ENCODE data around the gene SFSWAP. TPM values are rescaled to one million over a fixed set of nuclear protein-coding genes. Genes with fewer than 3 reads are reported as not detected.

SFSWAP gene
- total RNA-seq, 2 experiments from 2014 or later = 65.5 to 67.8 TPM

- Mint-ChIP-seq H3K27ac (peak overlapping the region; percentile 71), H3K4me3 (no peak overlapping the region), H3K9me3 (no peaks in the 10 kb centered on the region), H3K4me1 (peaks cover 14% of the 10 kb centered on the region), H3K36me3 (peaks cover 16% of the 10 kb centered on the region), H3K27me3 (no peaks in the 10 kb centered on the region)
- ATAC-seq (ENCODE audit: low read depth) = no peak
- POLR2A ChIA-PET = no interaction called here
- DNase-seq = no peak
Measured at GRCh38 chr12:131724534-131724933, 13.6 kb downstream of the SFSWAP start.

GRCh38 chr12:131725503-131725902 lies 14.6 kb downstream of the SFSWAP start:
- Mint-ChIP-seq H3K27ac (no peak overlapping the region), H3K4me3 (no peak overlapping the region), H3K9me3 (no peaks in the 10 kb centered on the region), H3K36me3 (peaks cover 18% of the 10 kb centered on the region), H3K4me1 (peaks cover 14% of the 10 kb centered on the region), H3K27me3 (no peaks in the 10 kb centered on the region)
- ATAC-seq (ENCODE audit: low read depth) = no peak
- no peak for DNase-seq
- POLR2A ChIA-PET = interaction anchor here (0.6 kb wide), 1 partner anchor 78 kb away, joined by 5 read pairs; no protein-coding TSS in a partner anchor

DNA sequence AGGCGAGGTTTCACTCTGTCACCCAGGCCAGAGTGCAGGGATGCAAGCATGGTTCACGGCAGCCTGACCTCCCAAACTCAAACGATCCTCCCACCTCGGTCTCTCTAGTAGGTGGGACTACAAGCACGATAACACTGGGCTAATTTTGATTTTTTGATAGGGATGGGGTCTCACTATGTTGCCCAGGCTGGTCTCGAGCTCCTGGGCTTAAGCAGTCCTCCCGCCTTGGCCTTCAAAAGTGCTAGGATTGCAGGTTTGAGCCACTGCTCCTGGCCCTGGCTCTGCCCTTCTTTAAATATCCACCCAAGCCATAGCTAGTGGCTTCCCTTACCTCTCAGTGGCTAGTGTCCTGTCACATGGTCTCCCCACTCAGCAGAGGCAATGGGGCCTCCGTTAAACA lies 17.8 kb downstream of the SFSWAP start:
- no peak for ATAC-seq (ENCODE audit: low read depth)
- POLR2A ChIA-PET = no interaction called here
- Mint-ChIP-seq H3K9me3 (no peaks in the 10 kb centered on the region), H3K27me3 (no peaks in the 10 kb centered on the region), H3K4me3 (no peak overlapping the region), H3K27ac (no peak overlapping the region), H3K36me3 (peaks cover 14% of the 10 kb centered on the region), H3K4me1 (peaks cover 11% of the 10 kb centered on the region)
- DNase-seq = no peak

GRCh38 chr12:131729254-131729955 lies 18.5 kb downstream of the SFSWAP start:
- peaks cover 6% of the 10 kb centered on the region for H3K4me1 Mint-ChIP-seq
- DNase-seq (no peak), ATAC-seq (ENCODE audit: low read depth) (no peak)
- H3K27me3 Mint-ChIP-seq = no peaks in the 10 kb centered on the region
- no peak overlapping the region for H3K4me3 Mint-ChIP-seq
- H3K36me3 Mint-ChIP-seq = peaks cover 14% of the 10 kb centered on the region
- H3K9me3 Mint-ChIP-seq = no peaks in the 10 kb centered on the region
- POLR2A ChIA-PET = no interaction called here
- no peak overlapping the region for H3K27ac Mint-ChIP-seq

- DNase-seq (no peak), ATAC-seq (ENCODE audit: low read depth) (no peak)
- Mint-ChIP-seq H3K36me3 (peaks cover 9% of the 10 kb centered on the region), H3K4me3 (no peak overlapping the region), H3K27ac (no peak overlapping the region), H3K9me3 (no peaks in the 10 kb centered on the region), H3K4me1 (peaks cover 2% of the 10 kb centered on the region), H3K27me3 (no peaks in the 10 kb centered on the region)
- POLR2A ChIA-PET = no interaction called here
Measured at GRCh38 chr12:131732996-131733615, 22.2 kb downstream of the SFSWAP start.

- POLR2A ChIA-PET = no interaction called here
- Mint-ChIP-seq H3K27me3 (no peaks in the 10 kb centered on the region), H3K4me3 (no peak overlapping the region), H3K36me3 (peaks cover 9% of the 10 kb centered on the region), H3K9me3 (no peaks in the 10 kb centered on the region), H3K27ac (no peak overlapping the region), H3K4me1 (peaks cover 2% of the 10 kb centered on the region)
- ATAC-seq (ENCODE audit: low read depth) (no peak), DNase-seq (no peak)
Measured at GRCh38 chr12:131733874-131734273, 23.0 kb downstream of the SFSWAP start.

GRCh38 chr12:131734336-131735152 lies 23.7 kb downstream of the SFSWAP start:
- no peaks in the 10 kb centered on the region for H3K9me3 Mint-ChIP-seq
- peaks cover 2% of the 10 kb centered on the region for H3K4me1 Mint-ChIP-seq
- DNase-seq = no peak
- no peak for ATAC-seq (ENCODE audit: low read depth)
- H3K36me3 Mint-ChIP-seq = peaks cover 9% of the 10 kb centered on the region
- POLR2A ChIA-PET = no interaction called here
- no peak overlapping the region for H3K4me3 Mint-ChIP-seq
- H3K27me3 Mint-ChIP-seq = no peaks in the 10 kb centered on the region
- H3K27ac Mint-ChIP-seq = no peak overlapping the region

DNA sequence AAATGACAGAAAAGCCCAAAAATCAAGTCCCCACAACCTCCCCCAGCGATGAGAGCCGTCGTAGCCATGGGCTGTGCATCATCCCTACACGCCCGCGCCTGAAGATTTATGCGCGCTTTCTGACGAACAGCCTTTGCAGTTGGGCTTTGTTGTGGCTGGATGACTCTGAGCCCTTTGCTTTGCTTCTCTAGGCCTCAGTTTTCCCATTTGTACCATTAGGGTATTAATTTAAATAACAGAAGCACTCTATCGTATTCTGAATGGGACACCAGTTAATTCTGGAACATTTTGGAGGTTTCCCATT lies 24.2 kb downstream of the SFSWAP start:
- no peak overlapping the region for H3K27ac Mint-ChIP-seq
- H3K36me3 Mint-ChIP-seq = peaks cover 7% of the 10 kb centered on the region
- H3K4me3 Mint-ChIP-seq = no peak overlapping the region
- no peaks in the 10 kb centered on the region for H3K27me3 Mint-ChIP-seq
- H3K9me3 Mint-ChIP-seq = no peaks in the 10 kb centered on the region
- H3K4me1 Mint-ChIP-seq = peaks cover 2% of the 10 kb centered on the region
- no peak for ATAC-seq (ENCODE audit: low read depth)
- no peak for DNase-seq
- POLR2A ChIA-PET = no interaction called here

- H3K27ac Mint-ChIP-seq = no peak overlapping the region
- no peaks in the 10 kb centered on the region for H3K27me3 Mint-ChIP-seq
- no peak for DNase-seq
- ATAC-seq (ENCODE audit: low read depth) = no peak
- no peak overlapping the region for H3K4me3 Mint-ChIP-seq
- peaks cover 1% of the 10 kb centered on the region for H3K4me1 Mint-ChIP-seq
- no peaks in the 10 kb centered on the region for H3K9me3 Mint-ChIP-seq
- POLR2A ChIA-PET = no interaction called here
- peaks cover 12% of the 10 kb centered on the region for H3K36me3 Mint-ChIP-seq
Measured at GRCh38 chr12:131735476-131736445, 24.9 kb downstream of the SFSWAP start.

DNA sequence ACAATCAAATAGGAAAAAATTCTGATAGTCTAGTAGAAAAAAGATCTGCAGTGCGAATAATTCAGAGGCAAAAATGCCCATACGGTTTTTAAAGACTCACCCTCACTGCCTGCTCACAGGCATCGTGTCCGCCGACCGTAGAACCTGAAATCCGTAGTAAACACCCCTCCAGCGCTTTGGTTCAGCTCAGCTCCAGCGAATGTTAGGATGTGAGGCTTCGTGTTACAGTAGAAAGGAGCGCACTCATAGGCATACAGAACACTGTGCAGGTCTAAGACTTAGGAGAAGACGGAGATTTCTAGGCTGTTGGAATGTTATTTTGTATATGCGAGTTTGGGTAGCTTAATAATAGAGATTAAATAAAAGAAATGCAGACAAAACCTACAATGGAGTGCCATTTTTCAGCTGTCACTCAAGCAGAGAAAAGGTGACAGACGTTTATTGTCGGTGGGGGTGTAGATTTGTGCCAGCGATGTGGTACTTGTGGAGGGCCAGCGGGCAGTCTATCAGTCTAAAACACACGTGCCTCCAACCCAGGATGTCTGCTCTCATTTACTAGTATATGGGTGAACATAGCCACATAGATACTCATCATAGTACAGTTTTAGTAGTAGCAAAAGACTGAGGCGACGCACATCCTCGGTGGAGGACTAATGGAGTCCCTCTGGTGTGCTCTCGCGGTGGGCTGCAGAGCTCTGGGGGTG lies 25.7 kb downstream of the SFSWAP start:
- H3K9me3 Mint-ChIP-seq = peaks cover under 1% of the 10 kb centered on the region
- no peaks in the 10 kb centered on the region for H3K4me1 Mint-ChIP-seq
- no peak for DNase-seq
- H3K4me3 Mint-ChIP-seq = no peak overlapping the region
- no peak overlapping the region for H3K27ac Mint-ChIP-seq
- H3K36me3 Mint-ChIP-seq = peaks cover 16% of the 10 kb centered on the region
- no peak for ATAC-seq (ENCODE audit: low read depth)
- no peaks in the 10 kb centered on the region for H3K27me3 Mint-ChIP-seq
- POLR2A ChIA-PET = no interaction called here

GRCh38 chr12:131737150-131737827 lies 26.4 kb downstream of the SFSWAP start:
- no peak for ATAC-seq (ENCODE audit: low read depth)
- Mint-ChIP-seq H3K27me3 (no peaks in the 10 kb centered on the region), H3K27ac (no peak overlapping the region), H3K4me3 (no peak overlapping the region), H3K9me3 (peaks cover 5% of the 10 kb centered on the region), H3K4me1 (no peaks in the 10 kb centered on the region), H3K36me3 (peaks cover 22% of the 10 kb centered on the region)
- DNase-seq = no peak
- POLR2A ChIA-PET = no interaction called here

- no peaks in the 10 kb centered on the region for H3K4me1 Mint-ChIP-seq
- no peak overlapping the region for H3K27ac Mint-ChIP-seq
- no peaks in the 10 kb centered on the region for H3K27me3 Mint-ChIP-seq
- DNase-seq (no peak), ATAC-seq (ENCODE audit: low read depth) (no peak)
- POLR2A ChIA-PET = no interaction called here
- peaks cover 9% of the 10 kb centered on the region for H3K9me3 Mint-ChIP-seq
- H3K36me3 Mint-ChIP-seq = peaks cover 28% of the 10 kb centered on the region
- H3K4me3 Mint-ChIP-seq = no peak overlapping the region
Measured at GRCh38 chr12:131738196-131738595, 27.3 kb downstream of the SFSWAP start.

All from activated naive CD8-positive, alpha-beta T cell treated with anti-CD3 and anti-CD28 coated beads, Interleukin-2, amount 10 ng/mL, durations not matched to agents 7 days and 5 days (primary cell).